ENCODE results near the gene RNF207.

- TF ChIP-seq YY1 (IDR thresholded peaks at IDR 0.05; ENCODE audit: insufficient read depth, insufficient read length) (no peak), SUZ12 (IDR thresholded peaks at IDR 0.05; ENCODE audit: extremely low read depth, insufficient read depth, insufficient read length) (no peak), ZNF274 (IDR thresholded peaks at IDR 0.05; ENCODE audit: low read depth, low read length) (no peak)
Measured at GRCh38 chr1:6257541-6258069, 51.7 kb downstream of the RNF207 start.

All from NT2/D1 (cell line).